Measurements from ENCODE around the gene ATP7A.
"Not testable (repeated sequence)": the region's sequence is repeated elsewhere in the genome, so short reads cannot be mapped to it uniquely, and the experiment has no call there.

ATP7A gene

DNA sequence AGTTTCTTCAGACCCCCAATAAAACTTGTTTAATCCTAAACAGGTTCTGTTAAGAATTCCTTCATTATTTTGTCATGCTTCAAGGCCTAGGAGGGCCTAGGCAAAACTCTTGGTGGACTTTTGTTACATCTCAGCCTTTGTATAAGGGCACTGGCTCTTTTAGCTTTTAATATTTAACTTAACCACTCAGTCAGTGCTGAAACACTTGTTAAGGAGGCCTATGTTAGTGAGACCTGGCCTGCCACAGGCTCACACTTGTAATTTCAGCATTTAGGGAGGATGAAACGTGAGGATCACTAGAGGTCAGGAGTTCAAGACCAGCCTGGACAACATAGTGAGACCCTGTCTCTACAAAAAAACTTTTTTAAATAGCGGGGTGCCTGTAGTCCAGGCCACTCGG is 160.8 kb downstream of the ATP7A start:
- TF ChIP-seq, protein P1, sequence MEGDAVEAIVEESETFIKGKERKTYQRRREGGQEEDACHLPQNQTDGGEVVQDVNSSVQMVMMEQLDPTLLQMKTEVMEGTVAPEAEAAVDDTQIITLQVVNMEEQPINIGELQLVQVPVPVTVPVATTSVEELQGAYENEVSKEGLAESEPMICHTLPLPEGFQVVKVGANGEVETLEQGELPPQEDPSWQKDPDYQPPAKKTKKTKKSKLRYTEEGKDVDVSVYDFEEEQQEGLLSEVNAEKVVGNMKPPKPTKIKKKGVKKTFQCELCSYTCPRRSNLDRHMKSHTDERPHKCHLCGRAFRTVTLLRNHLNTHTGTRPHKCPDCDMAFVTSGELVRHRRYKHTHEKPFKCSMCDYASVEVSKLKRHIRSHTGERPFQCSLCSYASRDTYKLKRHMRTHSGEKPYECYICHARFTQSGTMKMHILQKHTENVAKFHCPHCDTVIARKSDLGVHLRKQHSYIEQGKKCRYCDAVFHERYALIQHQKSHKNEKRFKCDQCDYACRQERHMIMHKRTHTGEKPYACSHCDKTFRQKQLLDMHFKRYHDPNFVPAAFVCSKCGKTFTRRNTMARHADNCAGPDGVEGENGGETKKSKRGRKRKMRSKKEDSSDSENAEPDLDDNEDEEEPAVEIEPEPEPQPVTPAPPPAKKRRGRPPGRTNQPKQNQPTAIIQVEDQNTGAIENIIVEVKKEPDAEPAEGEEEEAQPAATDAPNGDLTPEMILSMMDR (conservative IDR thresholded peaks at IDR 0.05): no peak
- no peak for TF ChIP-seq ZFX (IDR thresholded peaks at IDR 0.05)
- no peak overlapping the region for H3K27ac ChIP-seq

DNA sequence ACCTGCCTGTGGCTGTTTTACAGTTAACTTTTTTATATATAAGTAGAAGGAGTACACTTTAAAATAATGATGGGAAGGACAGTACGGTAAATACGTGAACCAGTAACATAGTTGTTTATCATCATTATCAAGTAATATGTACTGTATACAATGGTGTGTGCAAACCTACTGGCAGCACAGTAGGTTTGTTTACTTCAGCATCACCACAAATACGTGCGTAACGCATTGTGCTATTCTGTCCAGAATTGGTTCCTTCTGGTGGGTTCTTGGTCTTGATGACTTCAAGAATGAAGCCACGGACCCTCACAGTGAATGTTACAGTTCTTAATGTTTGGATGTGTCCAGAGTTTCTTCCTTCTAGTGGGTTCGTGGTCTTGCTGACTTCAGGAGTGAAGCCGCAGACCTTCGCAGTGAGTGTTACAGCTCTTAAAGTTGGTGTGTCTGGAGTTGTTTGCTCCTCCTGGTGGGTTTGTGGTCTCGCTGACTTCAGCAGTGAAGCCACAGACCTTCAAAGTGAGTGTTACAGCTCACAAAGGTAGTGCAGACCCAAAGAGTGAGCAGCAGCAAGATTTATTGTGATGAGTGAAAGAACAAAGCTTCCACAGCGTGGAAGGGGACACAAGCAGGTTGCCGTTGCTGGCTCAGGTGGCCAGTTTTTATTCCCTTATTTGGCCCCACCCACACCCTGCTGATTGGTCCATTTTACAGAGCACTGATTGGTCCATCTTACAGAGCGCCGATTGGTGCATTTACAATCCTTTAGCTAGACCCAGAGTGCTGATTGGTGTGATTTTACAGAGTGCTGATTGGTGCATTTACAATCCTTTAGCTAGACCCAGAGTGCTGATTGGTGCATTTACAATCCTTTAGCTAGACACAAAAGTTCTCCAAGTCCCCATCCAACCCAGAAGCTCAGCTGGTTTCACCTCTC is 162.9 kb downstream of the ATP7A start:
- H3K27ac ChIP-seq: not testable (repeated sequence)

DNA sequence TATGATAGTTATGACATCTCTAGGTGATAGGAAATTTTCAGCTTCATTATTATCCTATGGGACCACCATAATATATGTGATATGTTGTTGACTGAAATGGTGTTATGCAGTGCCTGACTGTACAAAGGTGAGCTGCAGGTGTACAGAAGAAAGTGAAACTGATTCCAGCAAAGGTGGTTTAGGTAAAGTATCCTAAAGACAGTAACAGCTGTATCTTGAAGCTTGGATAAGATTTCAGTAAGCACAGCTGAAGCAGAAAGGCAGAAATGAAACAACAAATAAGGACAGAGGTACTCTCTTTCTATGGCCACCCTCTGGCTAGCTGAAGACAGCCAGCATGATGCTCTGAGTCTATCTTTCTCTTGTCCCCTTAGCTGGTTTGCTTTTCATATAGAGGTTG is 163.6 kb downstream of the ATP7A start:
- TF ChIP-seq, protein P1 (conservative IDR thresholded peaks at IDR 0.05): no peak
- TF ChIP-seq ZFX (IDR thresholded peaks at IDR 0.05): no peak

DNA sequence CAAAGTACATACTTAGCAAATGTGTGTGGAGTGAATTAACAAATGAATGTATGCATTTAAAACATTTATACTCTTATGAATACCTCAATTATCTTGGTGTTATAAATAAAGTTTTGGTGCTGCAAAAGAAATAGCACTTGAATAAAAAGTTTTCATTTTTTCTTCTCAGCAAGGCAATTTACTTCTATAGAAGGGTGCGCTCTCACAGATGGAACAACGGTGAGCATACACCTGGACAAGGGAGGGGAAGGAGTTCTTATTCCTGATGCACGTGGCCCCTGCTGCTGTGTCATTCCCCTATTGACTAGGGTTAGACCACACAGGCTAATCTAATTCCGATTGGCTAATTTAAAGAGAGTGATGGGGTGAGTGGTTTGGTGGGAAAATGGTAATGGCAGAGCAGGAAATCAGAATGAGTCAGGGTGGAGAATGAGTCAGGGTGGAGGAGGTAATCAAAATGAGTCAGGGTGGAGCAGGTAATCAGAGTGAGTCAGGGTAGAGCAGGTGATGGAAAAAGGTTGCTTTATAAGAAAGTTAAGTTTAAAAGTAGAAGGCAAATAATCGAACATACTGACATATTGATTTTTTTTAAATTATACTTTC is 165.4 kb downstream of the ATP7A start:
- TF ChIP-seq, protein P1 (conservative IDR thresholded peaks at IDR 0.05): no peak
- TF ChIP-seq ZFX (IDR thresholded peaks at IDR 0.05): no peak
- H3K27ac ChIP-seq: no peak overlapping the region

More for the DNA sequence above, 163.6 kb downstream of the ATP7A start:
- no peak overlapping the region for H3K27ac ChIP-seq

DNA sequence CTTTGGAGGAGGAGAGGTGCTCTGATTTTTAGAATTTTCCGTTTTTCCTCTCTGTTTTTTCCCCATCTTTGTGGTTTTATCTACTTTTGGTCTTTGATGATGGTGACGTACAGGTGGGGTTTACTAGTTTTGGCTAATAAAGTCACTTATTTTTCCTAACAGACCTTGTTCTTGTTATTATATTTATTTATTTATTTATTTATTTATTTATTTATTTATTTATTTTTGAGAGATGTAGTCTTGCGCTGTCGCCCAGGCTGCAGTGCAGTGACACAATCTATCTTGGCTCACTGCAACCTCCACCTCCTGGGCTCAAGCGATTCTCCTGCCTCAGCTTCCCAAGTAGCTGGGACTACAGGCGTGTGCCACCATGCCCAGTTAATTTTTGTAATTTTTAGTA is 170.9 kb downstream of the ATP7A start:
- not testable (repeated sequence) for H3K27ac ChIP-seq

DNA sequence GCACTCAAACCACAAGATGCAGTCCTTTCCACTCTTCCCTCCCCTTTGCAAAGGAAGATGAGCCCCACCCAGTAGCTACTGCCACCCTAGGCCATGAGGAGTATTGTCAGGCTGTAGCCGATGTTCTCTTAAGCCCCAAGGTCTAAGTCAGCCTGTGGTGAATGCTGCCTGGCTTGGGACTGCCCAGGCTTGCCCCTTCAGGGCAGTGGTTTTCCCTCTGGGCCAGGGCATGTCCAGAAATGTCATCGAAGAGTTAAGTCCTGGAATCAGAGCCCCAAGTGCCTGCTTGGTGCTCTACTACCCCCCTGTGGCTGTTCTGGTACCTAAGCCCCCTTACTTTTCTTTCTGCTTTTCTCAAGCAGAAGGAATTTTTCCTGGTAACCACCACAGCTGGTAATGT is 181.8 kb downstream of the ATP7A start:
- H3K27ac ChIP-seq: no peak overlapping the region
- TF ChIP-seq, protein P1 (conservative IDR thresholded peaks at IDR 0.05): peak; percentile 30
- no peak for TF ChIP-seq ZFX (IDR thresholded peaks at IDR 0.05)

DNA sequence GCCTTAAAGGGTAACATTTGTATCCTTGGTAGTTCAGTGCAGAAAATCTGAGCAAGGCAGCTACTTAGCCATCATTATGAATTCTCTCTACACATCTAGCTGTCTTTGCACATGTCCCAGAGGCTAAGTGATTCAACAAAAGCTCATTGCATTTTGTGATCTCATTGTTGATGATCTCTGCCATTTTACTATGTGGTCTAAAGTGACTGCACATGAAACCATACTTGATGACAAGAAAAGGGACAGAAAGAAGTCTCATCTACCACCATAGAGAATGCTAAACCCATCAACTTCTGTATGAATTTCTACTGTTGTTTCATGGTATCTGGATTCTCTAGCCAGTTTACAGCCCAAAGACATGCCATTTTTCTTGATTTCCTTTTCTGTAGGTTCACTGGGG is 187.6 kb downstream of the ATP7A start:
- H3K27ac ChIP-seq: no peak overlapping the region
- TF ChIP-seq ZFX (IDR thresholded peaks at IDR 0.05): no peak
- TF ChIP-seq, protein P1 (conservative IDR thresholded peaks at IDR 0.05): no peak
